Fibroblast of pulmonary artery (primary cell): ENCODE measurements around the gene POC1A.
A peak's percentile ranks its signal among the peaks of the same experiment; 100 is the strongest.
"Not testable (repeated sequence)": the region's sequence is repeated elsewhere in the genome, so short reads cannot be mapped to it uniquely, and the experiment has no call there.

ENCODE experiments used
- DNase-seq: peaks from one replicate; pipeline ENCODE4 v3.0.0-alpha.2; 2010; ENCODE audit warnings: low read depth
- H3K4me3 ChIP-seq: replicated peaks from 2 replicates; pipeline ENCODE4 v1.5.1; 2011; ENCODE audit warnings: low read depth, mild to moderate bottlenecking, control low read depth, low read length, moderate library complexity
- CTCF ChIP-seq: IDR thresholded peaks from 2 replicates; pipeline ENCODE4 v1.5.1; 2011; ENCODE audit warnings: mild to moderate bottlenecking, control low read depth, low read length, inconsistent platforms; ENCODE audit errors: missing control alignments

The POC1A gene

GRCh38 chr3:52153389-52154096 lies 680 bp downstream of the POC1A start:
- H3K4me3 ChIP-seq, result peak overlapping the region; percentile 75
- TF ChIP-seq CTCF, result no peak
- no peak for DNase-seq

GRCh38 chr3:52151991-52152390 lies 2.2 kb downstream of the POC1A start:
- DNase-seq, H3K4me3 ChIP-seq: not testable (repeated sequence)

- no peak for TF ChIP-seq CTCF
- H3K4me3 ChIP-seq, result no peak overlapping the region
- no peak for DNase-seq
Measured at GRCh38 chr3:52150860-52151259, 3.4 kb downstream of the POC1A start.

GRCh38 chr3:52150357-52150756 lies 3.9 kb downstream of the POC1A start:
- no peak overlapping the region for H3K4me3 ChIP-seq
- TF ChIP-seq CTCF, result no peak
- DNase-seq, result no peak

- no peak for DNase-seq
- H3K4me3 ChIP-seq, result no peak overlapping the region
- no peak for TF ChIP-seq CTCF
Measured at GRCh38 chr3:52149726-52150125, 4.5 kb downstream of the POC1A start.

GRCh38 chr3:52149021-52149420 lies 5.2 kb downstream of the POC1A start:
- no peak overlapping the region for H3K4me3 ChIP-seq
- no peak for DNase-seq
- TF ChIP-seq CTCF, result no peak

GRCh38 chr3:52147804-52148203 lies 6.4 kb downstream of the POC1A start:
- no peak for DNase-seq
- TF ChIP-seq CTCF, result no peak

More at GRCh38 chr3:52147804-52148203, 6.4 kb downstream of the POC1A start:
- no peak overlapping the region for H3K4me3 ChIP-seq
